Medulla oblongata (tissue), 1 donor: ENCODE measurements around the gene PPP1R27.

Source experiments
- DNase-seq: peaks from one replicate; pipeline ENCODE4 v3.0.0-alpha.2; 2015; ENCODE audit errors: extremely low spot score

The PPP1R27 gene

DNA sequence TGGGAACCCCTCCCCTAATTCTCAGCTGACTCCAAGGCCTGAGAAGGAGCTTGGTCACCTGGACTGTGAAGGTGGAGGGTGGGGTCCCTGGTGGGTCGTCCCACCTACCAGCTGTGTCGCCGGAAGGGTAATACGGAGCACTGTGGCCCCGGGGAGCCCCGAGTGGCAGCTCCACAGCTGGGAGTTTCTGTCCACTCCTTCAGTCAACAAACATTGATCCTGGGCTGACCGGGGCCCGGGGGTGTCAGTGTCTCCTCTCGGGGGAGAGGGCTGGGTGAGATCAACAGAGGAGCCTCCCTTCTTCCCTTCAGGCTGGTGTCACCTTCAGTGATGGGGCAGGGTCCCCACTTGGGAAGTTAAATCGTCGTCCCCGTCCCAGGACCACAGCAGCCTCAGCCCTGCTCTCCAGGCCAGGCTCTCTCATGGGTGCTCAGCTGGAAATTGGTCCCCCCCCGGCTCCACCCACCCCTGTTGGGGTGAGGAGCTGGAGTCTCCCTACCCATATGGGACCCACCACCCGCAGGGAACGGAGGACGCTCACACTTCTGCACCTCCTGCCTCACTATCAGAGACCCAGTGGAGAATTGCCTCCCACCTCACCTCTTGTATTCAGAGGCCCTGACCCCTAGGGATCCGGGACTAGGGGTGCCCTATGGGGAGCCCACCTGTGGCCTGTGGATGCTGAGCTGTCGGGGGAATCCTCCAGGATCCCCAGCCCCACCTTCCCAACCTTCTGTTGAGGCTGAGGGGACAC lies 29.0 kb downstream of the PPP1R27 start:
- DNase-seq: no peak

DNA sequence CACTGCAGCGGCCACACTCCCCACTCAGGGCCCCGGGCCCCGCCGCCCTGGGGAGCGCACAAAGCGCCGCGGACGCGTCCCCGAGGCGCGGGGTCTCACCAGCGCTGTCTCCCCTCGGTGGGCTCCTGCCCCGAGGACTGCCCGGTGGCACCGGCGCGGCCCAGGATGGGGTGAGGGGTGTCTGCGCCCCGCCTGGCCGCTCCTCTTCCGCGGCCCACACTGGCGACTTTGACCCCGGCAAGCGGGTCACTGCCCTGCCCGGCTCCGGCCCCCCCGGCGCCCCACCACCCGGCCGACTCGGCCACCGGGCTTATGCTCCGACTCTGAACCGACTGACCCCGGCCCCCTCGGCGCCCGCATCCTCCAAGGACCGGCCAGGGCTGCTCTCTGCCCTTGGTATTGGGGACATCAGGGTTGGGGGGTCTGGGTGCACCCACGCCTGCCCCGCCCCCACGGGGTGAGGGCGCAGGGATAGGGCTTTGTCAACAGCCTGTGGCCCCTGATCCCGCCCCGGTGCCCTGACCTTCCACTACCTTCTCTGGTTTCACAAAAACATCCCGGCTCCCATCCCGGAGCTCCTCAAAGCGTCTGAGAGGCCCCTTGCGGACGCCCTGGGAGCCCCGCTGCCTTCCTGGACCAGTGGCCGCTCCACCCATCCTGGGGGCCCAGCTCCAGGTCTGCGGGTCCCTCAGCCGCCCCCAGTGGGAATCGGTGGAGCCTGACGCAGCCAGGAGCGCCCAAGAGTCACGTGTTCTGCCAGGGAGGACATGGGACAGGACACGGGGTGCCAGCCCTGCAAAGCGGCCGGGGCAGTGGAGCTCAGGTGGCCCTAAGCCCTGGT lies 30.1 kb downstream of the PPP1R27 start:
- DNase-seq: no peak

DNA sequence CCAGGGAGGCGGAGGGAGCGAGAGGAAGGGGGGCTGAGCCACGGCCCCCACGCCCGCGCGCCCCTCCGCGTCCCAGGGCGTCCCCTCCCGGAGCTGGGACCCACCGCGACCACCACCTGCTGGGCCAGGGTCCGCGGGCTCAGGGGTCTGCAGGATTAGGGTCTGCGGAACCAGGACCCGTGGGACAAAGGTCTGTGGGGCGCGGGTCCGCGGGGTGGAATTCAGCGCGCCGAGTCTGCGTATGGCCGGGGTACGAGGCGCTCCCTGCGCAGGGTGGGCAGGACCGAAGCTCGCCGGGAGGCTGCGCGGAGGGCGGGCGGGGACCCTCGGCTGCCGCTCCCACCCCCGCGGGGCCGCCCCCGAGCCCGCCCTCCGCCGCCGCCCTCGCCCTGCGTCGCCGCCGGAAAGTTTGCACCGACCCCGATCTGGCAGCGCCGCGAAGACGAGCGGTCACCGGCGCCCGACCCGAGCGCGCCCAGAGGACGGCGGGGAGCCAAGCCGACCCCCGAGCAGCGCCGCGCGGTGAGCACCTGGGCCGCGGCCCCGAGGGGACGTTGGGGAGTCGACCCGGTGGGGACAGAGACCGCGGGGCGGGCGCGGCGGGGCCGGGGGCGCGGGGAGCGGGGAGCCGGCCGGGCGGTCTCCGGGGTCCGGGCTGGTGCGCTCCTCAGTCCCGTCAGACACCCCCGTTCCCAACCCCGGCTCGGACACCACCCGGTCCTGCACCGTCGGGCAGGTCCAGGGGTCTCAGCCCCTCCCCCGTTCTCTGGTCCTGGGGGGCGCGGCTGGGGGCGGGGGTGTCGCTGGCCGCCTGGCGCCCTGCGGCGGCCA lies 30.9 kb downstream of the PPP1R27 start, which contains the start of gene GCGR:
GCGR (plus strand) TSS at position 423 of the 831 bp plus-strand sequence. CDS start 4,869 bp downstream, outside the sequence.
- DNase-seq: no peak

DNA sequence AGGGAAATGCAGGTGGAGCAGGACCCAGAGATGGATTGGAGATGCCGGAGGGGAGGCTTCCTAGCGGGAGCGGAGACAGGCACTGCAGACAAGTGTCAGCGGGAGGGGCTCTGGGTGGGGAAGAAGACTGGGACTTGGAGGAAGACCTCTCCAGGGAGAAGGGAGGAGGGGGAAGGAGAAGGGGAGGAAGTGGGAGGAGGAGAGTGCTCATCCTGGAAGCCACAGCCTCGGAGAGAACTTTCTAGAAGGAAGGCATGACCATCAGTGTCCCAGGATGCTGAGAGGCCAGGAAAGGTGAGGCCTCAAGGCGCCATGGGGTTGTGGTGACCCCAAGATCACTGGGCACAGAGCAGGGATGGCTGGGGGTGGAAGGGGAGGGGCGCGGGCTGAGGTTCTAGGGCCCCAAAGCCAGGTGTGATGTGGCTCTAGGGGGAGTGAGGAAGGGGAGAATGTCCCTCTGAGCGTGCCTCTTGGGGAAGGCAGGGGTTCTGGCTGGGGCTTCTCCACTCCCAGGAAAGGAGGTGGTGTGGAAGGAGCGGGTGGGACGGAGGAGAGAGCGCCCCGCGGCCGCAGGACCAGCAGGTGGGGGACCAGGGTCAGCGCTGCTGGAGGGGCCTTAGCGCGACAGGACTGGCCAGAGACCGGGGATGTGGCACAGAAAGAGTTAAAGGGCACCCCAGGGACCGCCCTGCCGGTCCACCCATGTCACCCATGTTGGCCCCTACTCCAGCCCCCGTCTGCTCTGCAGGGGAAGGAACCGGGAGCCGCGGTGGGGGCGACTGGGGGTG lies 31.8 kb downstream of the PPP1R27 start:
- no peak for DNase-seq

DNA sequence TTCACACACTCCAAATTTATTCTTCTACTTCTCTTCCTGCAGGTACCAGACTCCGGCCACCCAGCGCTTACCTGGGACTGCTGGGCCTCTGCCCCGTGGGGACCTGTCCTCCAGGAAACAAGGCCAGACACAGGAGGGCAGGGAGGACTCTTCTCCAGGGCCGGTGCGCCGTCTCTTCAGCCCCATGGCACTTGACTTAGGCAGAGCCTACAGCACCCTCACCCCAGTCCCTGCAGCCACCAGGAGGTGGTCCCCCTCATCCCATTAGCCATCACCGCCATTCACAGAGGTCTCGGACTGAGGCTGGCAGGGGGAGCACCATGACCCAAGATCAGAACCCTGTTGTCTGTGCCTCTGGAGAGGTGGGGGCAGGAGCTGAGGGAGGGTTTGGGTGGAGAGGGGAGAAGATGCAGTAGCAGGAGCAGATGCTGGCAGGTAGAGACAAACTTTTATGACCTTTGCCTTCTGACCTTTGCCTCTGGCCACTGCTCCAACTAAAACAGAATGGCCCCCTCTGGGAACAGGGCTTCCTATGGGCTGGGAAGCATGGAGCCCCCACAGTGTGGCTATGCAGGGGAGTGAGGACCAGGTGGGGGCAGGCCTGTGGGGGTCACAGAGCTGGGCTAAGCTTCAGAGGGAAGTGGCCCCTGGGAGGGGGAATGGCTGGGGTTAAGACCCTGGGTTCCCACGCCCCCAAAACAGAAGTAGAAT lies 32.6 kb downstream of the PPP1R27 start:
- no peak for DNase-seq

DNA sequence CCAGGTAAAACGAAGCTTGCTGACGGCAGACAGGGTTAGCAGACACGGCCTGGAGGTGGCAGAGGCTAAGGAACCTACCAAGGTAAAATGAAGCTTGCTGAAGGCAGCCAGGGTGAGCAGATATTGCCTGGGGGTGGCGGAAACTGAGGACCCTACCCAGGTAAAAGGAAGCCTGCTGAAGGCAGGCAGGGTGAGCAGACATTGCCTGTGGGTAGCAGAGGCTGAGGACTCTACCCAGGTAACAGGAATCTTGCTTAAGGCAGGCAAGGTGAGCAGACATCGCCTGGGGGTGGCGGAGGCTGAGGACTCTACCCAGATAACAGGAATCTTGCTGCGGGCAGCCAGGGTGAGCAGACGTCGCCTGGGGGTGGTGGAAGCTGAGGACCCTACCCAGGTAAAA lies 33.5 kb downstream of the PPP1R27 start:
- no peak for DNase-seq

DNA sequence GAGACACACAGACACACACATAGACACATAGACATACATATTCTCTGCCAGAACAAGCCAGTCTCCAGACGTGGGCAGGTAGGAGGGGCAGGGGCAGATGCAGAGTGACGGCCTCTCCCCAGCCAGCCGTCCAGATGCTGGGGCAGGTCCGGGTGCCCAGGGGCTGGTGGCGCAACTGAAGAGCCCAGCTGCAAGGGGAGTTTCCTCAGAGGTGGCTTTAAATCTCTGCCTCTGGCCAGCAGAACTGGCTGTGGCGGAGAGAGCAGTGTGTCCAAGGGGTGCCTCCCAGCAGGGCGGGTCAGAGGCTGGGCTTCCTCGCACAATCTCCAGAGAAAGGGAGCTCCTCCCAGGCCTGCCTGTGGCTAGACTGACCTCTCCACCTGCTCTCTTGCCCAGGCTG lies 40.3 kb downstream of the PPP1R27 start:
- no peak for DNase-seq

DNA sequence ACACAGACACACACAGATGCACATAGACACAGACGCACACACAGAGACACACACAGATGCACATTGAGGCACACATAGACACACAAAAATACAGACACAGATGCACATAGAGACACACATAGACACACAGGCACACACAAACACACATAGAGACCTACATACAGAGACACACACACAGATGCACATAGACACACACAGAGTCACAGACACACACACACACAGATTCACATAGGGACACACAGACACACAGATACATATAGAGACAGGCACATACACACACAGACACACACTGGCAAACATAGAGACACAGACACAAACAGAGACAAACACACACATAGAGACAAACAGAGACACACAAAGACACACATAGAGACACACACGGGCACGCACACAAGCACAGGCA lies 40.8 kb downstream of the PPP1R27 start:
- no peak for DNase-seq

DNA sequence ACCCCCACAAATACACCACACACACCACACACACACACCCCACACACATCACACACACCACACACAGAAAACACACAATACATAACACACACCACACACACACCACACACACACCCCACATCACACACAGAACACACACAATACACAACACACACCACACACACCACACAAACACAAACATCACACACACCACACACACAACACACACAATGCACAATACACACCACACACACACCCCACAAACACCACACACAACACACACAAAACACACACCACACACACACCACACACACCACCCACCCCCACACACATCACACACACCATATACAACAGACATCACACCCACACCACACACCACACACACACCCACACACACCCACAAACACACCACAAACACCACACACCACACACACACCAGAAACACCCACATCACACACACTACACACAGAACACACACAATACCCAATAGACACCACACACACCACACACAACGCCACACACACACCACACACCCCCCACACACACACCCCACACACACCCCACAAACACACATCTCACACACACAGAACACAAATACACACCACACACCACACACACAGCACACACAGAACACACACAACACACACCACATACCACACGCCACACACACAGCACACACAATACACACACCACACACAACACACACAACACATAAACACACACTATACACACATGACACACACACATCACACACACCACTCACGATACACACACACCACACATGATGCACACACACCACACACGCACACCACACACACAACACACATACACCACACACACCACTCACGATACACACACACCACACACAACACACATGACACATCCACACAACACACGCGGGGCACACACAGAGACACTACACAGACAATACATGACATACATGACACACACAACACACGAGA lies 41.9 kb downstream of the PPP1R27 start:
- DNase-seq: no peak
